Measurements from ENCODE around the gene ZNF408.

ZNF408 gene

GRCh38 chr11:46675949-46676348, 24.9 kb upstream of the ZNF408 start:
- no peak for DNase-seq (ENCODE audit: low read depth in 3 of 3, low spot score in 1 of 3)

GRCh38 chr11:46676436-46677158, 24.2 kb upstream of the ZNF408 start:
- no peak for DNase-seq (ENCODE audit: low read depth in 3 of 3, low spot score in 1 of 3)

- DNase-seq (ENCODE audit: low read depth in 3 of 3, low spot score in 1 of 3), result no peak
Measured at GRCh38 chr11:46677169-46677568, 23.7 kb upstream of the ZNF408 start.

- no peak for DNase-seq (ENCODE audit: low read depth in 3 of 3, low spot score in 1 of 3)
Measured at GRCh38 chr11:46677991-46678740, 22.7 kb upstream of the ZNF408 start.

GRCh38 chr11:46678741-46679130, 22.1 kb upstream of the ZNF408 start:
- DNase-seq (ENCODE audit: low read depth in 3 of 3, low spot score in 1 of 3), result no peak

- no peak for DNase-seq (ENCODE audit: low read depth in 3 of 3, low spot score in 1 of 3)
Measured at GRCh38 chr11:46679241-46680163, 21.3 kb upstream of the ZNF408 start.

GRCh38 chr11:46680164-46680760, 20.6 kb upstream of the ZNF408 start:
- no peak for DNase-seq (ENCODE audit: low read depth in 3 of 3, low spot score in 1 of 3)

GRCh38 chr11:46680815-46681214, 20.0 kb upstream of the ZNF408 start:
- no peak for DNase-seq (ENCODE audit: low read depth in 3 of 3, low spot score in 1 of 3)

- DNase-seq (ENCODE audit: low read depth in 3 of 3, low spot score in 1 of 3), result no peak
Measured at GRCh38 chr11:46681814-46682213, 19.0 kb upstream of the ZNF408 start.

- DNase-seq (ENCODE audit: low read depth in 3 of 3, low spot score in 1 of 3), result no peak
Measured at GRCh38 chr11:46682773-46683752, 17.8 kb upstream of the ZNF408 start.

- DNase-seq (ENCODE audit: low read depth in 3 of 3, low spot score in 1 of 3), result no peak
Measured at GRCh38 chr11:46684367-46684766, 16.5 kb upstream of the ZNF408 start.

- no peak for DNase-seq (ENCODE audit: low read depth in 3 of 3, low spot score in 1 of 3)
Measured at GRCh38 chr11:46686886-46687795, 13.7 kb upstream of the ZNF408 start.

GRCh38 chr11:46690702-46691101, 10.1 kb upstream of the ZNF408 start:
- no peak for DNase-seq (ENCODE audit: low read depth in 3 of 3, low spot score in 1 of 3)

- no peak for DNase-seq (ENCODE audit: low read depth in 3 of 3, low spot score in 1 of 3)
Measured at GRCh38 chr11:46692450-46692849, 8.4 kb upstream of the ZNF408 start.

- no peak for DNase-seq (ENCODE audit: low read depth in 3 of 3, low spot score in 1 of 3)
Measured at GRCh38 chr11:46693597-46694012, 7.2 kb upstream of the ZNF408 start.

GRCh38 chr11:46694072-46694471, 6.8 kb upstream of the ZNF408 start:
- no peak for DNase-seq (ENCODE audit: low read depth in 3 of 3, low spot score in 1 of 3)

GRCh38 chr11:46694607-46695006, 6.2 kb upstream of the ZNF408 start:
- no peak for DNase-seq (ENCODE audit: low read depth in 3 of 3, low spot score in 1 of 3)

- DNase-seq (ENCODE audit: low read depth in 3 of 3, low spot score in 1 of 3), result no peak
Measured at GRCh38 chr11:46695345-46696211, 5.3 kb upstream of the ZNF408 start.

All from stimulated activated CD4-positive, alpha-beta T cell treated with anti-CD3 and anti-CD28 coated beads, TNF-alpha, amount 100 ng/mL, for 1 hour (primary cell).